K562 (cell line): ENCODE measurements around the gene DRC3.

Experiments
- CBX5 ChIP-seq: IDR thresholded peaks from 2 replicates; pipeline ENCODE4 v1.6.1; 2014; ENCODE audit warnings: low read depth, borderline replicate concordance
- CTCF ChIP-seq, 3 experiments: IDR thresholded peaks in 2 of 3; conservative IDR thresholded peaks in 1 of 3; 2 replicates each; pipeline ENCODE4 v1.5.1; 2011 to 2012; ENCODE audit warnings: low read length in 3 of 3, mild to moderate bottlenecking in 3 of 3, control low read depth in 2 of 3, improper control_type of control experiment in 1 of 3, inconsistent platforms in 1 of 3, low read depth in 1 of 3, mixed read lengths in 1 of 3, moderate library complexity in 1 of 3; ENCODE audit not compliant: insufficient read depth in 2 of 3
- FOXP4 ChIP-seq: sonication (generic); formaldehyde crosslinking; IDR thresholded peaks from 2 replicates; pipeline ENCODE4 v1.8.0; 2022; ENCODE audit warnings: mild to moderate bottlenecking, missing genetic modification reagents, borderline replicate concordance
- JUNB ChIP-seq: fragments of 450-650 bp; formaldehyde crosslinking; conservative IDR thresholded peaks from 2 replicates; pipeline ENCODE4 v1.4.0; 2020; ENCODE audit warnings: mild to moderate bottlenecking
- MAX ChIP-seq: sonication (generic); formaldehyde crosslinking; IDR thresholded peaks from 2 replicates; pipeline ENCODE4 v1.9.0; 2022; ENCODE audit warnings: mild to moderate bottlenecking, missing genetic modification reagents
- MYC ChIP-seq, 2 experiments: fragments of 250-450 bp in 1 of 2; sonication (Bioruptor Pico) in 1 of 2; IDR thresholded peaks; 2 replicates each; pipeline versions ENCODE4 v1.5.1 to v1.6.1; 2012 to 2021; ENCODE audit warnings: low read depth in 2 of 2, borderline replicate concordance in 1 of 2, improper control_type of control experiment in 1 of 2, low read length in 1 of 2, mild to moderate bottlenecking in 1 of 2, moderate library complexity in 1 of 2
- PHB2 ChIP-seq: fragments of 450-650 bp; IDR thresholded peaks from 2 replicates; pipeline ENCODE4 v1.6.1; 2017; ENCODE audit warnings: low read depth
- RB1 ChIP-seq: fragments of 450-650 bp; IDR thresholded peaks from 2 replicates; pipeline ENCODE4 v1.6.1; 2017; ENCODE audit warnings: low read depth, mild to moderate bottlenecking
- RCOR1 ChIP-seq, 2 experiments: IDR thresholded peaks; 2 replicates each; pipeline ENCODE4 v1.6.1; 2012; ENCODE audit warnings: low read depth in 2 of 2, low read length in 2 of 2, borderline replicate concordance in 1 of 2, improper control_type of control experiment in 1 of 2
- TARDBP ChIP-seq: fragments of 450-650 bp; IDR thresholded peaks from 2 replicates; pipeline ENCODE4 v1.6.1; 2016
- TEAD4 ChIP-seq, 2 experiments: sonication (generic) in 1 of 2; formaldehyde crosslinking in 1 of 2; IDR thresholded peaks; 2 replicates each; pipeline versions ENCODE4 v1.6.1 to v1.8.0; 2012 to 2022; ENCODE audit warnings: borderline replicate concordance in 1 of 2, inconsistent platforms in 1 of 2, low read length in 1 of 2, mild to moderate bottlenecking in 1 of 2, missing genetic modification reagents in 1 of 2
- ZZZ3 ChIP-seq: fragments of 450-650 bp; IDR thresholded peaks from 2 replicates; pipeline ENCODE4 v1.6.1; 2016; ENCODE audit warnings: antibody characterized with exemption, mild to moderate bottlenecking, moderate library complexity

- TF ChIP-seq TARDBP (no peak), CBX5 (no peak), RCOR1 (IDR thresholded peaks at IDR 0.05; ENCODE audit: borderline replicate concordance in 1 of 2, low read depth in 2 of 2, low read length in 2 of 2) (no peak), MAX (CRISPR knock-in tag) (no peak), FOXP4 (CRISPR knock-in tag) (no peak), ZZZ3 (no peak), PHB2 (no peak), CTCF (IDR thresholded peaks at IDR 0.05 in 2 of 3, conservative IDR thresholded peaks at IDR 0.05 in 1 of 3; ENCODE audit: insufficient read depth in 2 of 3, low read depth in 1 of 3, low read length in 3 of 3) (no peak), MYC (IDR thresholded peaks at IDR 0.05; ENCODE audit: low read depth, low read length) (no peak), MYC (CRISPR knock-in tag; IDR thresholded peaks at IDR 0.05; ENCODE audit: borderline replicate concordance, low read depth) (no peak), TEAD4 (IDR thresholded peaks at IDR 0.05; ENCODE audit: low read length) (no peak), TEAD4 (CRISPR knock-in tag; IDR thresholded peaks at IDR 0.05; ENCODE audit: borderline replicate concordance) (no peak), JUNB (CRISPR knock-in tag) (no peak), RB1 (no peak)
Measured at GRCh38 chr17:18064053-18064452, 91.4 kb downstream of the DRC3 start.
